Endodermal cell (in vitro differentiated cells): ENCODE measurements around the gene TIGD1. TPM values are rescaled to one million over a fixed set of nuclear protein-coding genes. Genes with fewer than 3 reads are reported as not detected.

Experiments
- DNase-seq: peaks from one replicate; pipeline ENCODE4 v3.0.0-alpha.2; 2017
- H3K27ac ChIP-seq: 2 replicates; pipeline ENCODE4 v1.5.1; 2013; ENCODE audit warnings: mild to moderate bottlenecking, low read depth, low read length, moderate library complexity
- H3K27me3 ChIP-seq: 2 replicates; pipeline ENCODE4 v1.6.1; 2013; ENCODE audit warnings: mild to moderate bottlenecking, low read length, moderate library complexity; ENCODE audit not compliant: insufficient read depth, control insufficient read depth, poor library complexity, severe bottlenecking
- H3K36me3 ChIP-seq: 2 replicates; pipeline ENCODE4 v1.7.0; 2013; ENCODE audit warnings: mild to moderate bottlenecking, low read length, moderate library complexity; ENCODE audit not compliant: control insufficient read depth, insufficient read depth
- H3K4me1 ChIP-seq: one replicate; pipeline ENCODE4 v1.7.0; 2013; ENCODE audit warnings: low read length; ENCODE audit not compliant: control insufficient read depth, insufficient read depth
- H3K4me3 ChIP-seq: 2 replicates; pipeline ENCODE4 v1.5.1; 2013; ENCODE audit warnings: mild to moderate bottlenecking, low read length, moderate library complexity
- H3K9ac ChIP-seq: 2 replicates; pipeline ENCODE4 v1.6.1; 2013; ENCODE audit warnings: mild to moderate bottlenecking, low read length, moderate library complexity; ENCODE audit not compliant: poor library complexity, severe bottlenecking; ENCODE audit errors: extremely low read depth
- H3K9me3 ChIP-seq: 2 replicates; pipeline ENCODE4 v1.6.1; 2013; ENCODE audit warnings: mild to moderate bottlenecking, low read length, moderate library complexity; ENCODE audit not compliant: control insufficient read depth
- H3K27ac Mint-ChIP-seq: 2 replicates; pipeline ENCODE4 v1.8.0; 2020; ENCODE audit warnings: mixed read lengths
- H3K27me3 Mint-ChIP-seq: 2 replicates; pipeline ENCODE4 v1.8.0; 2021; ENCODE audit warnings: mild to moderate bottlenecking, mixed read lengths; ENCODE audit not compliant: insufficient read depth
- H3K36me3 Mint-ChIP-seq: 2 replicates; pipeline ENCODE4 v1.8.0; 2020; ENCODE audit warnings: low read depth, mixed read lengths
- H3K4me1 Mint-ChIP-seq: 2 replicates; pipeline ENCODE4 v1.8.0; 2020; ENCODE audit warnings: mixed read lengths
- H3K4me3 Mint-ChIP-seq: 2 replicates; pipeline ENCODE4 v1.8.0; 2020; ENCODE audit warnings: mild to moderate bottlenecking, moderate library complexity, mixed read lengths
- H3K9me3 Mint-ChIP-seq: 2 replicates; pipeline ENCODE4 v1.8.0; 2020; ENCODE audit warnings: mild to moderate bottlenecking, mixed read lengths
- WGBS, 2 experiments: methylation state at CpG; one replicate each; pipeline versions ENCODE4 v1.1.5 to v1.1.7; 2013; ENCODE audit warnings: missing lambda C conversion rate in 2 of 2, mixed read lengths in 1 of 2; ENCODE audit not compliant: insufficient coverage in 1 of 2, insufficient read length in 1 of 2; 5-methylcytosine and 5-hydroxymethylcytosine counted together
- total RNA-seq, 2 donors: library from RNA; stranded (reverse); fragmentation: NEBNext Ultra II Directional in 1 of 2; extraction: Animal tissue kit (Norgen Biotek cat#: 25700) in 1 of 2; gene quantifications; 2 replicates in 1 of 2; 3 replicates in 1 of 2; pipeline ENCODE4 v1.2.1, GENCODE V29; 2021
- TF ChIP-seq, protein P1 (sequence below): fragments of 200-600 bp; sonication (generic); conservative IDR thresholded peaks from 2 replicates; pipeline ENCODE4 v1.5.0; 2021; ENCODE audit warnings: antibody characterized with exemption, mild to moderate bottlenecking

Gene TIGD1
- total RNA-seq, 2 donors from 2014 or later: 6.5 to 6.7 TPM

DNA sequence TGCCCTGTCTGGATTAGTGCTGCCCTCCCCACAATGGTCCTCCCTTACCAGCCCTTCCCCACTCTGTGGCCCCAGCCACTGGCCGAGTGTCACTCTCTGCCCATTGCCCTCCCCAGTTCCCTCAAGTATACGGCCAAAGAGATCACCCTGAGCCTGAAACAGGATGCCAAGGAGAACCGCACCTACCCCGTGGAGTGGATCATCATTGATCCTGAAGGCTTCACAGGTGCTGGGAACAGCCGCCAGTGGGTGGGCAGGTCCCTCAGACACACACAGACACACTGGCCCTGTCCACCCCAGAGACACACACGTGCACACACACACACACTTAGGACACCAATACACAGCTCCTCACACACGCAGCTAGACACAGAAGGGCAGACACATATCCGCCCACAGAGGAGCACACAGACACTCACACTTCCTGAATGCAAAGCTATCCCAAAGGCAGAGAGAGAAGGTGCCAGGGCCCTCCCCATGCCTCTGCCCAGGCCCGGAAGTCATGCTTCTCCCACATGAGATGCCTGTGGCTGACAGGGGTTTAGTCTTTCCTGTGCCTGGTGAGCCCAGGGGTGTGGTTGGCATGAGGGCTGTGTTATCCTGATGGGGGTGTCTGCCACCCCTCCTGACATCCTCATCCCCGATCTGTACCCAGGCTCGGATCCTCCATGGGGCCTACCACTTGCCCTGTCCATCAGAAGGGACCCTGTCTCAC lies 21.5 kb downstream of the TIGD1 start:
- TF ChIP-seq, protein P1, sequence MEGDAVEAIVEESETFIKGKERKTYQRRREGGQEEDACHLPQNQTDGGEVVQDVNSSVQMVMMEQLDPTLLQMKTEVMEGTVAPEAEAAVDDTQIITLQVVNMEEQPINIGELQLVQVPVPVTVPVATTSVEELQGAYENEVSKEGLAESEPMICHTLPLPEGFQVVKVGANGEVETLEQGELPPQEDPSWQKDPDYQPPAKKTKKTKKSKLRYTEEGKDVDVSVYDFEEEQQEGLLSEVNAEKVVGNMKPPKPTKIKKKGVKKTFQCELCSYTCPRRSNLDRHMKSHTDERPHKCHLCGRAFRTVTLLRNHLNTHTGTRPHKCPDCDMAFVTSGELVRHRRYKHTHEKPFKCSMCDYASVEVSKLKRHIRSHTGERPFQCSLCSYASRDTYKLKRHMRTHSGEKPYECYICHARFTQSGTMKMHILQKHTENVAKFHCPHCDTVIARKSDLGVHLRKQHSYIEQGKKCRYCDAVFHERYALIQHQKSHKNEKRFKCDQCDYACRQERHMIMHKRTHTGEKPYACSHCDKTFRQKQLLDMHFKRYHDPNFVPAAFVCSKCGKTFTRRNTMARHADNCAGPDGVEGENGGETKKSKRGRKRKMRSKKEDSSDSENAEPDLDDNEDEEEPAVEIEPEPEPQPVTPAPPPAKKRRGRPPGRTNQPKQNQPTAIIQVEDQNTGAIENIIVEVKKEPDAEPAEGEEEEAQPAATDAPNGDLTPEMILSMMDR: no peak
- no peak overlapping the region for H3K27ac Mint-ChIP-seq
- Histone ChIP-seq H3K9me3 (no peaks in the 10 kb centered on the region), H3K27me3 (peaks cover 16% of the 10 kb centered on the region), H3K27ac (no peak overlapping the region), H3K4me3 (no peak overlapping the region), H3K4me1 (no peaks in the 10 kb centered on the region), H3K36me3 (no peaks in the 10 kb centered on the region), H3K9ac (no peak overlapping the region)
- WGBS, 2 experiments: 84 to 92% methylated on average over 4 to 11 of the region's 11 CpGs
- no peak for DNase-seq
- H3K27me3 Mint-ChIP-seq: peaks cover 29% of the 10 kb centered on the region
- H3K9me3 Mint-ChIP-seq: no peaks in the 10 kb centered on the region
- H3K4me1 Mint-ChIP-seq: no peaks in the 10 kb centered on the region
- H3K36me3 Mint-ChIP-seq: no peaks in the 10 kb centered on the region
- H3K4me3 Mint-ChIP-seq: no peak overlapping the region

DNA sequence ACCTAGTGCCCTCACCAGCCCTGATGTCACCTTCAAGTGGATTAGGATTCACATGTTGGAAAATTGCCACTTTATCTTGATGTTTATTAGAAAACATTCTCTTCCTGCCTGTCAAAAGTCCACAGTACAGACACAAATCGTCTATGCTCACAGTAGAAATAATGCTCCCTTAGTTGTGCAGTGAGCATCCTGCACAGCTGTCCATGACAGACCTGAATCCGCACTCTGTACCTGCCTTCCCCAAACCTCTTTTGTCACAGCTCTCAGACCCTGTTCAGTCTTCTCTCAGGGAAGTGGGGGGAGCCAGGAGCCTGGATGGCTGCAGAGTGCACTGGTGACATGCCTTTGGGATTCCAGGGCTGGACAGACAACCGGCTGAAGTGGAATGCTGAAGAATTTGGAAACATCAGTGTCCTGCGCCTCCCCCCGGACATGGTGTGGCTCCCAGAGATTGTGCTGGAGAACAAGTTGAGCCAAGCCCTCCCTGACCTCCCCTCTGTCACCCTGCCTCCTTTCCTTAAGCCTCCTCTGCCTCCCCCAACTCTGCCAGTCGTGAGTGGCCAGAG lies 22.4 kb downstream of the TIGD1 start:
- no peak overlapping the region for H3K4me3 ChIP-seq
- H3K9me3 ChIP-seq: no peaks in the 10 kb centered on the region
- Mint-ChIP-seq H3K9me3 (no peaks in the 10 kb centered on the region), H3K4me1 (no peaks in the 10 kb centered on the region), H3K4me3 (no peak overlapping the region), H3K27me3 (peaks cover 35% of the 10 kb centered on the region), H3K36me3 (no peaks in the 10 kb centered on the region), H3K27ac (no peak overlapping the region)
- H3K27me3 ChIP-seq: peaks cover 25% of the 10 kb centered on the region
- TF ChIP-seq, protein P1: no peak
- no peaks in the 10 kb centered on the region for H3K4me1 ChIP-seq
- no peaks in the 10 kb centered on the region for H3K36me3 ChIP-seq
- H3K27ac ChIP-seq: no peak overlapping the region
- 89 to 90% methylated on average over 1 to 6 of the region's 6 CpGs for WGBS, 2 experiments
- no peak for DNase-seq
- H3K9ac ChIP-seq: no peak overlapping the region

DNA sequence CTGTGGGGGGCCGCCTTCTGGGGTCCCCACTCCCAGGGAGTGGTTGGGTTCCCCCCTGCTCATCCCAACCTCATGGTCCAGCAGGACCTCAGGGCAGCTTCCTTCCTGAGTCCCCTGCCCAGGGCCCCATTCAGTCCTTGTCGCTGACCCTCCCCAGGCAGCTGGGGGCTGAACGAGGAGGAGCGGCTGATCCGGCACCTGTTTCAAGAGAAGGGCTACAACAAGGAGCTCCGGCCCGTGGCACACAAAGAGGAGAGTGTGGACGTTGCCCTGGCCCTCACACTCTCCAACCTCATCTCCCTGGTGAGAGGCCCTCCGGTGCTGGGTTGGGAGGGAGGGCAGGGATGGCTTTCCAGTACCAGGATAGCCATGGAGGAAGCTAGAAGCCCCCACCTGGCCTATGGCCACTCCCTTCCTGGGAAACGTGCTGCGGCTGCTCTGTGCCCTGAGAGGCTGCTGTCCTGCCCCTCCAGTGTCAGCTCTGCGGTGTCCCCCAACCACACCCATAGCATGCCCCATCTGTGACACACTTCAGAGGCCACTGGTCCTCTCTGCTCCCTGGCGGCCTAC lies 23.9 kb downstream of the TIGD1 start:
- DNase-seq: no peak
- Mint-ChIP-seq H3K27me3 (peaks cover 46% of the 10 kb centered on the region), H3K27ac (no peak overlapping the region), H3K9me3 (no peaks in the 10 kb centered on the region), H3K4me1 (no peaks in the 10 kb centered on the region), H3K36me3 (no peaks in the 10 kb centered on the region), H3K4me3 (no peak overlapping the region)
- no peak overlapping the region for H3K9ac ChIP-seq
- H3K4me1 ChIP-seq: no peaks in the 10 kb centered on the region
- TF ChIP-seq, protein P1: no peak
- no peaks in the 10 kb centered on the region for H3K9me3 ChIP-seq
- peaks cover 39% of the 10 kb centered on the region for H3K27me3 ChIP-seq
- H3K36me3 ChIP-seq: no peaks in the 10 kb centered on the region
- H3K27ac ChIP-seq: no peak overlapping the region
- no peak overlapping the region for H3K4me3 ChIP-seq
- 80 to 85% methylated on average over 2 to 12 of the region's 13 CpGs for WGBS, 2 experiments
